ENCODE results near the gene ATXN3. TPM values are rescaled to one million over a fixed set of nuclear protein-coding genes. Genes with fewer than 3 reads are reported as not detected.

The ATXN3 gene
- total RNA-seq, 2 experiments from 2014 or later: 29.3 to 30.5 TPM

DNA sequence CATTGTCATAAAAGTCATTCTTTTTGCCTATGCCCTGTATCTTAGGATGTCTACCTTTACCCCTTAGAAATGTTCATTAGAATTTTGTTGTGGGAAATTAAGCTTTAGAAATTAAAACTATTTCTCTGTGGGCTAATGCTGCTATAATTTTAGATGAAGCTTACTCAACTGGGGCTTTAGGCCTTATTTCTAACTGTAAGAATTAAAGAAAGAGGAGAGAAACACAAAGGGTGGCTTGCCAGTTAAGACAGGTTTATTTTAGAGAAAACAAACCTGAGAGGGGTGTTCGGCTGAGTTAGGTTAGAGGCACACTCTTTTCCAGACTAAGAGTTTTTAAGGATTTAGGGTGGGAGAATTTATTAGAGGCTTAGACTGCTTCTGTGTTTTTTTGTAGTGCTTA is 72.9 kb downstream of the ATXN3 start:
- H3K36me3 Mint-ChIP-seq (ENCODE audit: low read depth): peaks cover 38% of the 10 kb centered on the region
- ChIA-PET POLR2A (no interaction called here), CTCF (interaction anchor here (0.7 to 1.0 kb wide), 2 partner anchors 27 to 28 kb away, joined by 3 to 4 read pairs; no protein-coding TSS in a partner anchor)
- H3K4me1 Mint-ChIP-seq: peaks cover 32% of the 10 kb centered on the region
- H3K4me3 Mint-ChIP-seq: no peak overlapping the region
- H3K9me3 Mint-ChIP-seq: no peaks in the 10 kb centered on the region
- no peak for DNase-seq
- H3K27ac Mint-ChIP-seq: no peak overlapping the region
- H3K27me3 Mint-ChIP-seq: no peaks in the 10 kb centered on the region

DNA sequence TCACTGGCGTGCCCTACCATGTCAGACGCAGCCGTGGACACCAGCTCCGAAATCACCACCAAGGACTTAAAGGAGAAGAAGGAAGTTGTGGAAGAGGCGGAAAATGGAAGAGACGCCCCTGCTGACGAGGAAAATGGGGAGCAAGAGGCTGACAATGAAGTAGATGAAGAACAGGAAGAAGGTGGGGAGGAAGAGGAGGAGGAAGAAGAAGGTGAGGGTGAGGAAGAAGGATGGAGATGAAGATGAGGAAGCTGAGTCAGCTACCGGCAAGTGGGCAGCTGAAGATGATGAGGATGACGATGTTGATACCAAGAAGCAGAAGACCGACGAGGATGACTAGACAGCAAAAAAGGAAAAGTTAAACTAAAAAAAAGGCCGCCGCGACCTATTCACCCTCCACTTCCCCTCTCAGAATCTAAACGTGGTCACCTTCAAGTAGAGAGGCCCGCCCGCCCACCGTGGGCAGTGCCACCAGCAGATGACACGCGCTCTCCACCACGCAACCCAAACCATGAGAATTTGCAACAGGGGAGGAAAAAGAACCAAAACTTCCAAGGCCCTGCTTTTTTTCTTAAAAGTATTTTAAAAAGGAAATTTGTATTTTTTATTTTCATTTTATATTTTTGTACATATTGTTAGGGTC is 79.7 kb downstream of the ATXN3 start:
- peaks cover 37% of the 10 kb centered on the region for H3K36me3 Mint-ChIP-seq (ENCODE audit: low read depth)
- CTCF ChIA-PET: no interaction called here
- POLR2A ChIA-PET: no interaction called here
- DNase-seq: no peak
- H3K27ac Mint-ChIP-seq: no peak overlapping the region
- H3K27me3 Mint-ChIP-seq: no peaks in the 10 kb centered on the region
- H3K4me1 Mint-ChIP-seq: peaks cover 8% of the 10 kb centered on the region
- H3K4me3 Mint-ChIP-seq: no peak overlapping the region
- H3K9me3 Mint-ChIP-seq: no peaks in the 10 kb centered on the region

- Mint-ChIP-seq H3K9me3 (no peaks in the 10 kb centered on the region), H3K4me3 (no peak overlapping the region), H3K27me3 (no peaks in the 10 kb centered on the region), H3K36me3 (ENCODE audit: low read depth) (peaks cover 29% of the 10 kb centered on the region), H3K27ac (no peak overlapping the region), H3K4me1 (peaks cover 8% of the 10 kb centered on the region)
- no peak for DNase-seq
- ChIA-PET CTCF (interaction anchor here (1.7 kb wide), 1 partner anchor 25 kb away, joined by 5 read pairs; no protein-coding TSS in a partner anchor), POLR2A (interaction anchor here (1.8 kb wide), 1 partner anchor 18 kb away, joined by 7 read pairs; the partner anchor contains the start of gene TRIP11)
Observed at GRCh38 chr14:92022036-92022435, 84.3 kb downstream of the ATXN3 start.

DNA sequence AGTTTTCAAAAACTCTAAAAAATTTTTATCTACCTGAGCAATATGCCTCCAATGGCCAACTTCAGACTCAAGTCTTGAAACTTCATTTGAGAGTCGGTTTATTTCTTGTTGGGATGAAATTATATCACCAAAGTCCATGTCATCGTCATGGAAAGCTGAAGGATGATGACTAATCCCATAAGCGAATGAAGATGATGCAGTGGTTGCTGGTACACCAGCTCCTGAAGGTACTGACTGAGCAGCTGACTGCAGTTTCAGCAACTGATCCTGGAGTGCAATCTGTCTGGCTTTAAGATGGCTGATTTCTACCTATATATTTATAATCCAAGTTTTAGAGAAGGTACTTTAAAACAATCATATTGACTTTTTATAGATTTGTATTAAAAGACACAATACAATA is 84.9 kb downstream of the ATXN3 start:
- H3K4me1 Mint-ChIP-seq: peaks cover 5% of the 10 kb centered on the region
- no peak overlapping the region for H3K4me3 Mint-ChIP-seq
- peaks cover 28% of the 10 kb centered on the region for H3K36me3 Mint-ChIP-seq (ENCODE audit: low read depth)
- DNase-seq: no peak
- ChIA-PET POLR2A (interaction anchor here (1.8 kb wide), 1 partner anchor 18 kb away, joined by 7 read pairs; the partner anchor contains the start of gene TRIP11), CTCF (interaction anchor here (1.7 kb wide), 1 partner anchor 25 kb away, joined by 5 read pairs; no protein-coding TSS in a partner anchor)
- no peaks in the 10 kb centered on the region for H3K27me3 Mint-ChIP-seq
- H3K9me3 Mint-ChIP-seq: no peaks in the 10 kb centered on the region
- H3K27ac Mint-ChIP-seq: no peak overlapping the region

GRCh38 chr14:92014040-92014439 is 92.3 kb downstream of the ATXN3 start:
- Mint-ChIP-seq H3K4me1 (peaks cover 26% of the 10 kb centered on the region), H3K27ac (no peak overlapping the region), H3K9me3 (no peaks in the 10 kb centered on the region), H3K27me3 (no peaks in the 10 kb centered on the region), H3K36me3 (ENCODE audit: low read depth) (peaks cover 48% of the 10 kb centered on the region), H3K4me3 (no peak overlapping the region)
- no peak for DNase-seq
- ChIA-PET POLR2A (no interaction called here), CTCF (interaction anchor here (0.7 kb wide), 1 partner anchor 8 kb away, joined by 3 read pairs; no protein-coding TSS in a partner anchor)

- Mint-ChIP-seq H3K9me3 (no peaks in the 10 kb centered on the region), H3K27me3 (no peaks in the 10 kb centered on the region), H3K4me3 (no peak overlapping the region), H3K36me3 (ENCODE audit: low read depth) (peaks cover 60% of the 10 kb centered on the region), H3K27ac (peak overlapping the region; percentile 14), H3K4me1 (peaks cover 25% of the 10 kb centered on the region)
- POLR2A ChIA-PET: interaction anchor here (1.6 to 1.8 kb wide), 2 partner anchors 8 to 28 kb away, joined by 6 to 15 read pairs; partner anchors contain the start of gene TRIP11
- no peak for DNase-seq
- CTCF ChIA-PET: interaction anchor here (1.1 to 1.5 kb wide), 2 partner anchors 12 to 15 kb away, joined by 3 to 6 read pairs; no protein-coding TSS in a partner anchor
Observed at GRCh38 chr14:92012121-92012748, 94.1 kb downstream of the ATXN3 start.

GRCh38 chr14:92010644-92011043 is 95.7 kb downstream of the ATXN3 start:
- peaks cover 27% of the 10 kb centered on the region for H3K4me1 Mint-ChIP-seq
- no peak overlapping the region for H3K4me3 Mint-ChIP-seq
- no peak overlapping the region for H3K27ac Mint-ChIP-seq
- ChIA-PET CTCF (interaction anchor here (1.4 to 1.7 kb wide), 2 partner anchors 12 to 14 kb away, joined by 3 to 7 read pairs; no protein-coding TSS in a partner anchor), POLR2A (no interaction called here)
- H3K36me3 Mint-ChIP-seq (ENCODE audit: low read depth): peaks cover 58% of the 10 kb centered on the region
- no peak for DNase-seq
- no peaks in the 10 kb centered on the region for H3K9me3 Mint-ChIP-seq
- H3K27me3 Mint-ChIP-seq: no peaks in the 10 kb centered on the region

DNA sequence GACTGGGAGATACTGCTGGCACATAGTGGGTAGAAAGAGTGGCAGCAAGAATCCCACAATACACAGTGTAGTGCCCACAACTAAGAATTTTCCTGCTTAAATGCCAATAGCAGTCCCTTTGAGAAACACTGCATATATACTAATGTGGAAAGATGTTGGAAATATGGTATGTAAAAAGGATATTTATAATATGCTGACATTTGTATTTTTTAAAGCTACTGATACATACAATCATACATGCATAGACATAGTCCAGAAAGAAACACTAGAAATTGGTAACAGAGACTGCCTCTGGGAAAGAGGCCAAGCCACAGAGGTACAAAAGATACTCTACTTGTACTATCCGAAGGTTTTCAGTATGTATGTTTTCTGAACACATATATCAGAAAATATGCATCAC is 96.8 kb downstream of the ATXN3 start:
- peaks cover 69% of the 10 kb centered on the region for H3K36me3 Mint-ChIP-seq (ENCODE audit: low read depth)
- no peaks in the 10 kb centered on the region for H3K27me3 Mint-ChIP-seq
- no peaks in the 10 kb centered on the region for H3K9me3 Mint-ChIP-seq
- H3K4me1 Mint-ChIP-seq: peaks cover 36% of the 10 kb centered on the region
- ChIA-PET POLR2A (interaction anchor here (1.0 kb wide), 1 partner anchor 30 kb away, joined by 3 read pairs; the partner anchor contains the start of gene TRIP11), CTCF (interaction anchor here (1.4 to 1.7 kb wide), 2 partner anchors 11 to 13 kb away, joined by 3 to 7 read pairs; no protein-coding TSS in a partner anchor)
- no peak overlapping the region for H3K4me3 Mint-ChIP-seq
- no peak overlapping the region for H3K27ac Mint-ChIP-seq
- no peak for DNase-seq

Other genes starting within 250 kb of the ATXN3 start
- 100 to 1,000 TPM; 180 to 195 TPM for gene TC2N, start 239.0 kb downstream of the ATXN3 start, total RNA-seq
- gene FBLN5, start 158.9 kb downstream of the ATXN3 start, total RNA-seq: 1 to 10 TPM; 2.0 to 2.5 TPM
- gene TRIP11, start 66.5 kb downstream of the ATXN3 start, total RNA-seq: 10 to 100 TPM; 44.4 to 46.0 TPM
- gene NDUFB1, start 15.1 kb upstream of the ATXN3 start, total RNA-seq: 100 to 1,000 TPM; 136 to 140 TPM
- gene CPSF2, start 15.4 kb upstream of the ATXN3 start, total RNA-seq: 10 to 100 TPM; 74.5 to 79.3 TPM
- not detected for gene SLC24A4, start 216.6 kb upstream of the ATXN3 start, total RNA-seq

Measured in activated CD4-positive, alpha-beta memory T cell treated with anti-CD3 and anti-CD28 coated beads, Interleukin-2, amount 10 ng/mL, durations not matched to agents 7 days and 5 days (primary cell).